ENCODE measurements around the gene COG5. TPM values are rescaled to one million over a fixed set of nuclear protein-coding genes. Genes with fewer than 3 reads are reported as not detected.
"Not testable (repeated sequence)": the region's sequence is repeated elsewhere in the genome, so short reads cannot be mapped to it uniquely, and the experiment has no call there.

COG5 gene
- total and polyA plus RNA-seq, 4 experiments from 2014 or later = 39.3 to 87.8 (median 64.6) TPM

- intact Hi-C loops (cut with micrococcal nuclease); DNase-seq; CTCF ChIA-PET (ENCODE audit: partially characterized antibody); H3K4me3 Mint-ChIP-seq; H3K36me3 ChIP-seq (ENCODE audit: insufficient read depth, low read length); H3K4me1 ChIP-seq (ENCODE audit: insufficient read depth, low read length); H3K4me3 ChIP-seq (ENCODE audit: low read length in 2 of 2); H3K27ac ChIP-seq (ENCODE audit: low read depth, low read length); H3K27me3 Mint-ChIP-seq; H3K27me3 ChIP-seq (ENCODE audit: insufficient read depth, low read length); H3K4me1 Mint-ChIP-seq; H3K27ac Mint-ChIP-seq; H3K9me3 ChIP-seq (ENCODE audit: control insufficient read depth in 1 of 2, low read length in 2 of 2): not testable (repeated sequence)
- POLR2A ChIA-PET (ENCODE audit: partially characterized antibody) = interaction anchor here (0.5 kb wide), 1 partner anchor 70 kb away, joined by 3 read pairs; no protein-coding TSS in a partner anchor
- Mint-ChIP-seq H3K9me3 (peaks cover 1 to 11% (median 6%) of the 10 kb centered on the region in 8 donors), H3K36me3 (peaks cover 62 to 67% of the 10 kb centered on the region in 2 donors)
Measured at GRCh38 chr7:107220806-107221205, 342.9 kb downstream of the COG5 start.

GRCh38 chr7:107220356-107220755 is 343.4 kb downstream of the COG5 start:
- Mint-ChIP-seq H3K36me3 (peaks cover 63 to 68% of the 10 kb centered on the region in 2 donors), H3K4me3 (no peak overlapping the region), H3K9me3 (peaks cover 2 to 11% (median 6%) of the 10 kb centered on the region in 8 donors), H3K27ac (no peak overlapping the region), H3K27me3 (no peaks in the 10 kb centered on the region), H3K4me1 (peaks cover 0 to 7% (median 2%) of the 10 kb centered on the region in 4 donors)
- no peak overlapping the region for H3K27ac ChIP-seq (ENCODE audit: low read depth, low read length)
- ChIA-PET CTCF (ENCODE audit: partially characterized antibody) (no interaction called here), POLR2A (ENCODE audit: partially characterized antibody) (interaction anchor here (0.5 kb wide), 1 partner anchor 70 kb away, joined by 3 read pairs; no protein-coding TSS in a partner anchor)
- no peaks in the 10 kb centered on the region for H3K27me3 ChIP-seq (ENCODE audit: insufficient read depth, low read length)
- no peak for DNase-seq
- H3K9me3 ChIP-seq (ENCODE audit: control insufficient read depth in 1 of 2, low read length in 2 of 2) = no peaks in the 10 kb centered on the region
- no peaks in the 10 kb centered on the region for H3K36me3 ChIP-seq (ENCODE audit: insufficient read depth, low read length)
- intact Hi-C loops (cut with micrococcal nuclease) = no loop called here
- no peaks in the 10 kb centered on the region for H3K4me1 ChIP-seq (ENCODE audit: insufficient read depth, low read length)
- H3K4me3 ChIP-seq (ENCODE audit: low read length in 2 of 2) = no peak overlapping the region

- no peak overlapping the region for H3K27ac ChIP-seq (ENCODE audit: low read depth, low read length)
- peaks cover 63 to 72% of the 10 kb centered on the region in 2 donors for H3K36me3 Mint-ChIP-seq
- no peaks in the 10 kb centered on the region for H3K36me3 ChIP-seq (ENCODE audit: insufficient read depth, low read length)
- no peak overlapping the region for H3K4me3 Mint-ChIP-seq
- CTCF ChIA-PET (ENCODE audit: partially characterized antibody) = no interaction called here
- DNase-seq = no peak
- peaks cover 0 to 7% (median 4%) of the 10 kb centered on the region in 4 donors for H3K4me1 Mint-ChIP-seq
- H3K27ac Mint-ChIP-seq = no peak overlapping the region
- no peak overlapping the region for H3K4me3 ChIP-seq (ENCODE audit: low read length in 2 of 2)
- POLR2A ChIA-PET (ENCODE audit: partially characterized antibody) = no interaction called here
- H3K27me3 ChIP-seq (ENCODE audit: insufficient read depth, low read length) = no peaks in the 10 kb centered on the region
- H3K9me3 ChIP-seq (ENCODE audit: control insufficient read depth in 1 of 2, low read length in 2 of 2) = peaks cover 0 to under 1% of the 10 kb centered on the region in 2 donors
- H3K9me3 Mint-ChIP-seq = peaks cover 2 to 18% (median 11%) of the 10 kb centered on the region in 8 donors
- no peaks in the 10 kb centered on the region for H3K4me1 ChIP-seq (ENCODE audit: insufficient read depth, low read length)
- intact Hi-C loops (cut with micrococcal nuclease) = no loop called here
- H3K27me3 Mint-ChIP-seq = no peaks in the 10 kb centered on the region
Measured at GRCh38 chr7:107219563-107220244, 344.0 kb downstream of the COG5 start.

GRCh38 chr7:107213945-107214344 is 349.8 kb downstream of the COG5 start:
- Histone ChIP-seq H3K36me3 (ENCODE audit: insufficient read depth, low read length) (peaks cover 10% of the 10 kb centered on the region), H3K4me3 (ENCODE audit: low read length in 2 of 2) (no peak overlapping the region), H3K27me3 (ENCODE audit: insufficient read depth, low read length) (no peaks in the 10 kb centered on the region), H3K27ac (ENCODE audit: low read depth, low read length) (no peak overlapping the region), H3K4me1 (ENCODE audit: insufficient read depth, low read length) (no peaks in the 10 kb centered on the region), H3K9me3 (ENCODE audit: control insufficient read depth in 1 of 2, low read length in 2 of 2) (peaks cover 0 to 3% of the 10 kb centered on the region in 2 donors)
- peaks cover 0 to 30% (median 22%) of the 10 kb centered on the region in 8 donors for H3K9me3 Mint-ChIP-seq
- H3K4me1 Mint-ChIP-seq = peaks cover 0 to 3% (median 2%) of the 10 kb centered on the region in 4 donors
- DNase-seq = no peak
- H3K36me3 Mint-ChIP-seq = peaks cover 62 to 78% of the 10 kb centered on the region in 2 donors
- no peak overlapping the region for H3K4me3 Mint-ChIP-seq
- no peaks in the 10 kb centered on the region for H3K27me3 Mint-ChIP-seq
- ChIA-PET CTCF (ENCODE audit: partially characterized antibody) (no interaction called here), POLR2A (ENCODE audit: partially characterized antibody) (no interaction called here)
- intact Hi-C loops (cut with micrococcal nuclease) = no loop called here
- H3K27ac Mint-ChIP-seq = peak overlapping the region in 2 of 7 donors; percentile 39 to 80

- no peaks in the 10 kb centered on the region for H3K27me3 Mint-ChIP-seq
- peaks cover 63 to 76% of the 10 kb centered on the region in 2 donors for H3K36me3 Mint-ChIP-seq
- Histone ChIP-seq H3K4me3 (ENCODE audit: low read length in 2 of 2) (no peak overlapping the region), H3K27ac (ENCODE audit: low read depth, low read length) (no peak overlapping the region), H3K9me3 (ENCODE audit: control insufficient read depth in 1 of 2, low read length in 2 of 2) (peaks cover 0 to 3% of the 10 kb centered on the region in 2 donors), H3K27me3 (ENCODE audit: insufficient read depth, low read length) (no peaks in the 10 kb centered on the region), H3K36me3 (ENCODE audit: insufficient read depth, low read length) (peaks cover 17% of the 10 kb centered on the region), H3K4me1 (ENCODE audit: insufficient read depth, low read length) (no peaks in the 10 kb centered on the region)
- peaks cover 0 to 3% (median 2%) of the 10 kb centered on the region in 4 donors for H3K4me1 Mint-ChIP-seq
- intact Hi-C loops (cut with micrococcal nuclease) = no loop called here
- CTCF ChIA-PET (ENCODE audit: partially characterized antibody) = no interaction called here
- H3K9me3 Mint-ChIP-seq = peaks cover 0 to 30% (median 22%) of the 10 kb centered on the region in 8 donors
- no peak overlapping the region for H3K4me3 Mint-ChIP-seq
- POLR2A ChIA-PET (ENCODE audit: partially characterized antibody) = no interaction called here
- peak overlapping the region in 2 of 7 donors; percentile 54 to 80 for H3K27ac Mint-ChIP-seq
- no peak for DNase-seq
Measured at GRCh38 chr7:107213193-107213788, 350.4 kb downstream of the COG5 start.

- H3K36me3 ChIP-seq (ENCODE audit: insufficient read depth, low read length) = peaks cover 17% of the 10 kb centered on the region
- Mint-ChIP-seq H3K4me1 (peaks cover 0 to 3% (median 2%) of the 10 kb centered on the region in 4 donors), H3K36me3 (peaks cover 67 to 75% of the 10 kb centered on the region in 2 donors), H3K9me3 (peaks cover 0 to 30% (median 22%) of the 10 kb centered on the region in 8 donors), H3K4me3 (no peak overlapping the region), H3K27ac (peak overlapping the region in 5 of 7 donors; percentile 9 to 81 (median 19)), H3K27me3 (no peaks in the 10 kb centered on the region)
- ChIA-PET CTCF (ENCODE audit: partially characterized antibody) (no interaction called here), POLR2A (ENCODE audit: partially characterized antibody) (no interaction called here)
- intact Hi-C loops (cut with micrococcal nuclease) = no loop called here
- DNase-seq = no peak
- H3K27ac ChIP-seq (ENCODE audit: low read depth, low read length) = no peak overlapping the region
- no peak overlapping the region for H3K4me3 ChIP-seq (ENCODE audit: low read length in 2 of 2)
- H3K9me3 ChIP-seq (ENCODE audit: control insufficient read depth in 1 of 2, low read length in 2 of 2) = peaks cover 0 to 3% of the 10 kb centered on the region in 2 donors
- no peaks in the 10 kb centered on the region for H3K27me3 ChIP-seq (ENCODE audit: insufficient read depth, low read length)
- no peaks in the 10 kb centered on the region for H3K4me1 ChIP-seq (ENCODE audit: insufficient read depth, low read length)
Measured at GRCh38 chr7:107212725-107213124, 351.0 kb downstream of the COG5 start.

- ChIA-PET CTCF (ENCODE audit: partially characterized antibody) (no interaction called here), POLR2A (ENCODE audit: partially characterized antibody) (no interaction called here)
- peaks cover 0 to 3% of the 10 kb centered on the region in 2 donors for H3K9me3 ChIP-seq (ENCODE audit: control insufficient read depth in 1 of 2, low read length in 2 of 2)
- H3K9me3 Mint-ChIP-seq = peaks cover 0 to 22% (median 15%) of the 10 kb centered on the region in 8 donors
- peaks cover 58 to 71% of the 10 kb centered on the region in 2 donors for H3K36me3 Mint-ChIP-seq
- H3K27ac ChIP-seq (ENCODE audit: low read depth, low read length) = no peak overlapping the region
- H3K4me3 Mint-ChIP-seq = no peak overlapping the region
- DNase-seq = no peak
- intact Hi-C loops (cut with micrococcal nuclease) = no loop called here
- peaks cover 0 to 2% (median under 1%) of the 10 kb centered on the region in 4 donors for H3K4me1 Mint-ChIP-seq
- H3K4me1 ChIP-seq (ENCODE audit: insufficient read depth, low read length) = no peaks in the 10 kb centered on the region
- H3K27me3 Mint-ChIP-seq = no peaks in the 10 kb centered on the region
- no peak overlapping the region for H3K4me3 ChIP-seq (ENCODE audit: low read length in 2 of 2)
- no peaks in the 10 kb centered on the region for H3K27me3 ChIP-seq (ENCODE audit: insufficient read depth, low read length)
- H3K36me3 ChIP-seq (ENCODE audit: insufficient read depth, low read length) = peaks cover 25% of the 10 kb centered on the region
- no peak overlapping the region for H3K27ac Mint-ChIP-seq
Measured at GRCh38 chr7:107210400-107210799, 353.3 kb downstream of the COG5 start.
